ENCODE data around the gene PRICKLE4.

The PRICKLE4 gene

GRCh38 chr6:41777551-41778285 lies 2.9 kb upstream of the PRICKLE4 start:
- no peak for TF ChIP-seq CTCF (IDR thresholded peaks at IDR 0.05; ENCODE audit: low read depth, low read length)
- no peak overlapping the region for H3K4me3 ChIP-seq (ENCODE audit: low read depth, low read length)

GRCh38 chr6:41778895-41779294 lies 1.7 kb upstream of the PRICKLE4 start:
- peak overlapping the region; percentile 76 for H3K4me3 ChIP-seq (ENCODE audit: low read depth, low read length)
- no peak for TF ChIP-seq CTCF (IDR thresholded peaks at IDR 0.05; ENCODE audit: low read depth, low read length)

GRCh38 chr6:41779336-41779735 lies 1.2 kb upstream of the PRICKLE4 start:
- no peak for TF ChIP-seq CTCF (IDR thresholded peaks at IDR 0.05; ENCODE audit: low read depth, low read length)
- H3K4me3 ChIP-seq (ENCODE audit: low read depth, low read length), result peak overlapping the region; percentile 76

GRCh38 chr6:41779788-41780550 lies 613 bp upstream of the PRICKLE4 start, which contains the start of gene FRS3:
Gene FRS3 (minus strand): TSS chr6:41779900. CDS start chr6:41776987, 2,913 bp downstream.
- peak; percentile 85 for TF ChIP-seq CTCF (IDR thresholded peaks at IDR 0.05; ENCODE audit: low read depth, low read length)
- peak within 1 kb of the TSS; percentile 76 for H3K4me3 ChIP-seq (ENCODE audit: low read depth, low read length)

- TF ChIP-seq CTCF (IDR thresholded peaks at IDR 0.05; ENCODE audit: low read depth, low read length), result no peak
- H3K4me3 ChIP-seq (ENCODE audit: low read depth, low read length), result peak overlapping the region; percentile 76
Measured at GRCh38 chr6:41781366-41781730, 766 bp downstream of the PRICKLE4 start.

GRCh38 chr6:41783106-41783780 lies 2.7 kb downstream of the PRICKLE4 start:
- TF ChIP-seq CTCF (IDR thresholded peaks at IDR 0.05; ENCODE audit: low read depth, low read length), result no peak
- no peak overlapping the region for H3K4me3 ChIP-seq (ENCODE audit: low read depth, low read length)
